GM18502 (cell line): ENCODE measurements around the gene RAB27A.
"Not testable (repeated sequence)": the region's sequence is repeated elsewhere in the genome, so short reads cannot be mapped to it uniquely, and the experiment has no call there.

ENCODE experiments used
- ATAC-seq: cut with Tn5 transposase; IDR thresholded peaks from one replicate; pipeline ENCODE4 v1.9.1; 2021; ENCODE audit warnings: mild to moderate bottlenecking; ENCODE audit not compliant: unreplicated experiment, poor library complexity

Gene RAB27A

GRCh38 chr15:55253580-55253979, 36.0 kb downstream of the RAB27A start:
- no peak for ATAC-seq

- not testable (repeated sequence) for ATAC-seq
Measured at GRCh38 chr15:55252201-55252600, 37.4 kb downstream of the RAB27A start.

- ATAC-seq = no peak
Measured at GRCh38 chr15:55250941-55251340, 38.7 kb downstream of the RAB27A start.

DNA sequence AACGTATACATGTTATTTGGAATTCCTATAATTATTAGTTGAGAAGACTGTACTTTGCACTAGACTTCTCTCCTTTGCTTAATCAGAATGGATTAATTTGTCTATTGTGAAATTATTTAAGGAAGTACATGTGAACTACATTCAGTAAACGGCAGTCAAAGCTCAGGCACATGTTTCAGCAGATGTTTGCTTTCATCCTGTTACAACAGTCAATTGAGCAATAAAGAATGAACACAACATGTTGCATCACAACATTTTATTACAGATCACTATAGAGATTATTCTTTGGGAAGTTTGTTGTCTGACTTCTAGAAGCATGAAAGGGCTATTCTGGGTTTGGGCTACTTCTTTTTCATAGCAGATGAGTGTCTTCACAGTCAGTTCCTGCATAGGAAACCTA, 39.2 kb downstream of the RAB27A start:
- no peak for ATAC-seq

DNA sequence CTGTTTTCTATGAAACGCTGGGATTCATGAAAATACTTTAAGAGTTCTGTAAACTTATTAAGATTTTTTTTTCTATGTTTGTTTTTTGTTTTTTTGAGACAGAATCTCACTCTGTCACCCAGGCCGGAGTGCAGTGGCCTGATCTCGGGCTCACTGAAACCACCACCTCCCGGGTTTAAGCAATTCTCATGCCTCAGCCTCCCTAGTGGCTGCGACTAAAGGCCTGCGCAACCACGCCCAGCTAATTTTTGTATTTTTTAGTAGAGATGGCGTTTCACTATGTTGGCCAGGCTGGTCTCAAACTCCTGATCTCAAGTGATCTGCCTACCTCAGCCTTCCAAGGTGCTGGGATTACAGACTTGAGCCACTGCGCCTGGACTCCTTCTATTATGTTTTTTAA, 39.7 kb downstream of the RAB27A start:
- ATAC-seq = not testable (repeated sequence)

GRCh38 chr15:55248895-55249294, 40.7 kb downstream of the RAB27A start:
- ATAC-seq = no peak

GRCh38 chr15:55247766-55248427, 41.7 kb downstream of the RAB27A start:
- no peak for ATAC-seq

DNA sequence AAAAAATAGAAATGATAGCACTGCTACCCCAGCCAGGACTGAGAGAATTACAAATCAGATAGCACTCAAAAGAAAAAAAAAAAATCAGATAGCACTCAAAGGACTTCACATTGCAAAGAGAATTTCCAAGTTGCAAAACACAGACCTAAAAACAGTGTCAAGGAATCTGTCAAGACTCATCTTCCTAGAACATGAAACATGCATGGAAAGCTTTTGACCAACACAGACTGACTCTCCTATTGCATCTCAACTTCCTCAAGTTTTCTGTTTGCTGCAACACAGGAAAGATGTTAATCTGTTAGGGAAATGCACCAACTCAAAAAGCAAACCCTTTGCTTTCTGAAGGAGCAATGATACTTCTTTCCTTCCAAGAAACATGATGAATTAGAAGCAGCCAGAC, 42.3 kb downstream of the RAB27A start:
- no peak for ATAC-seq

DNA sequence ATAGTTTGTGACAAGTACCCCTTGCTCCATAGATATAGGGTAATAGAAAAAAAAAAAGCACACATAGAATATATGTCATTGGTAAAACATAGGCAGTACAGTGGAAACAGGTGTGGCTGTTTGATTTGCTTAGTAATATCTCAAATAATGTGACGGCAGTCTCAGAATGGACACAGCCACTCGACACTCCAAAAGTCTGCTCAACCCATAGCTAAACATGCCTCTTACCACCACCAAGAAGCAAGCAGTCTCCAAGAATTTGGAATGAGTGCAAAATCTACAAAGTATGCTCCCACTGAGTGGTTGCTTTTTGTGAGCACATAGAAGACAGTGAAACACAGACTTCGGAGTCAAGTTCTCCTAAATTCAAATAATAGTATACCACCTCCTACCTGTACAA, 43.0 kb downstream of the RAB27A start:
- ATAC-seq = no peak

- ATAC-seq = no peak
Measured at GRCh38 chr15:55245059-55245458, 44.6 kb downstream of the RAB27A start.

DNA sequence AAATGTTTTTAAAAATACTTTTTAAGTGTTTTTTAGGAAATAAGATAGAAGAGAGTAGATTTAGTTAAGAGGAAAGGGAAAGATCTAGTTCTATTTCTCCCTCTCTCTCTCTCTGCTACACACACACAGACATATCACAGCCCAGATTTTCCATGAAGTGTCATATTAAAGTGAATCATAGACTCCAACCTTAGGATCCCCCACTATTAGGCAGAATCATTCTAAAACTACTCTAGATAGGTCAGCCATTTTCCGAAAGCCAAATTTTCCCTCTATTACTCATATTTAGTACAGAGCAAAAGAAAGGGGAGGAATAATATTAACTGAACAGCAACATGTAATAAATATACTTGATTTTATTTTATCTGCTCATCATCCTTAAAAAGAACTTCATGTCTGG, 47.7 kb downstream of the RAB27A start:
- no peak for ATAC-seq

- ATAC-seq = no peak
Measured at GRCh38 chr15:55241186-55241585, 48.4 kb downstream of the RAB27A start.

DNA sequence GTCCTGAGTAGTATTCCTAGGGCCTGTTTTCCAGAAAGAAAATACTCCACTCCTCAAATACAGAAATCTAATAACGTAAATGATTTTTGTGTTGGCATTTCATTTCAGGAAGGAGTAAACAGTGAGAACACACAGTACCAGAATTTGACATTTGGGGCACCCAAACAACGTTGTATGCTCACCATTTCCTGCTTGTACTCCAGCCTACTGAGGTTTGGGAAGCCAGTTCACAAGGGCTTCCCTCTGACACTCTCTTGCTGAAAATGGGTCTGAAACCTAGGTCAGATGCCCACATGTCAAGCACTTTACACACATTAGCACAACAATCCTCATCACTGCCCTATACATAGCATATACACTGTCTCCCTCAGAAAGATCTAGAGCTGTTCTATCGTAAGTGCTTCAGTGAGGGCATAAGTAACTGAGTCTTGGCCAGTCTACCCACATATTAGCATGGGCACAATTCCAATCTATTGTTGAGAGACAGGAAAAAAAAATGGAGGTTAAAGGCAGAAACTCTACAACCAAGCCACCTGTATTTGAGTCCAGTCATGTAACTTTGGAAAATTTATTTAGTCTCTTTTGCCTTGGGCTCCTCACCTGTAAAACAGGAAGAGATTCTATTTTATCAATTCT, 49.4 kb downstream of the RAB27A start:
- no peak for ATAC-seq

- no peak for ATAC-seq
Measured at GRCh38 chr15:55239440-55240124, 50.0 kb downstream of the RAB27A start.

- ATAC-seq = no peak
Measured at GRCh38 chr15:55238877-55239276, 50.7 kb downstream of the RAB27A start.

DNA sequence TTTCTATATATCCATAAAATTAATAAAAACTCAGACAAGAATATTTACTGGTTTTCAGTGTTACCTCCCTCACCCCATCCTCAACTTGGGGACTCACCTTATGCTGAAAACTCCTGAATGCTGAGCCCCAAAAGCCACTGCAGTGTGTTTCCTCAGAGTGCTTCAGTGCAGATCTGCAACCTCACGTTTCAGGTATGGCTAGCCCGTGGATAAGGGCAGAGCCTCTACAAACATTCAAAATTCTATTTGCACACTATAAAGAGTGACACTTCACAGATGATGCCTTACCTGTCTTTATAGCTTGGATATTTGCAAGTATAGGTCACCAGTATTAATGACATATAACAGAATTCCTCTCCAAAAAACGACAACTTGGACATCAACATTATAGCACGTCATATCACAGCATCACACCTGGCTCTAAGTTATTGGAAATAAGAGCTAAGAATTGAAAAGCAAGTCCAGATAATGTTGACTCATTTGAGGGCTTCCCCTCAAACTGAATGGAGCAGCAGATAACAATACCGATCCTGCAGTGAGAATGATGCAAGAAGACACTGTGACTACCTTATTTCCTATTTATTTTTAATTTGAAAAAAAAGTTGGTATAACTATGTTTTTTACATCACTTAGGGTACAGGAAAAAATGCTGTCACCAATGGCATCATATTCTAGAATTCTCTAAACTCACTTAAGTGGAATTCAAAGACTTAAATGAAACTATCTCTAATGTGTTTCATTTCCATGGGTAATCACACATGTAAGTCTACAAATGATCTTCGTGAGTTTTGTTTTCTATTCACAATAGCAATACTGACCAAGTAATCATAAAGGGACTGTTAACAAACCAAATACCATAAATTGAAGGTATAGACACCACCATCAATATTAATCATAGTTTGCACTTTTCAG, 52.1 kb downstream of the RAB27A start:
- no peak for ATAC-seq

- no peak for ATAC-seq
Measured at GRCh38 chr15:55235546-55236036, 54.0 kb downstream of the RAB27A start.

GRCh38 chr15:55234800-55235104, 54.9 kb downstream of the RAB27A start:
- no peak for ATAC-seq

- ATAC-seq = no peak
Measured at GRCh38 chr15:55234104-55234799, 55.4 kb downstream of the RAB27A start.

- ATAC-seq = no peak
Measured at GRCh38 chr15:55231455-55231854, 58.2 kb downstream of the RAB27A start.
